Stomach (tissue), 9 donors: Measurements from ENCODE around the gene AIG1. TPM values are rescaled to one million over a fixed set of nuclear protein-coding genes. Genes with fewer than 3 reads are reported as not detected.
A peak's percentile ranks its signal among the peaks of the same experiment; 100 is the strongest.
"Not testable (repeated sequence)": the region's sequence is repeated elsewhere in the genome, so short reads cannot be mapped to it uniquely, and the experiment has no call there.

ENCODE experiments used
- DNase-seq, 2 donors: peaks; one replicate each; pipeline versions ENCODE4 v3.0.0 to v3.0.0-alpha.2; 2013 to 2019
- H3K27ac ChIP-seq, 5 donors: fragments of 200-600 bp in 4 of 5; sonication (generic) in 4 of 5; one replicate each; pipeline ENCODE4 v1.5.1; 2013 to 2019; ENCODE audit warnings: mild to moderate bottlenecking in 1 of 5, moderate library complexity in 1 of 5
- H3K27me3 ChIP-seq, 3 donors: fragments of 200-600 bp; sonication (generic); one replicate each; pipeline ENCODE4 v1.5.1; 2017 to 2019; ENCODE audit warnings: mixed run types in 1 of 3
- H3K36me3 ChIP-seq, 4 donors: fragments of 200-600 bp; sonication (generic); 1 replicate in 3 of 4; 2 replicates in 1 of 4; pipeline ENCODE4 v1.5.1; 2016 to 2019
- H3K4me1 ChIP-seq, 4 donors: fragments of 200-600 bp; sonication (generic); one replicate each; pipeline ENCODE4 v1.5.1; 2016 to 2019
- H3K4me3 ChIP-seq, 4 donors: fragments of 200-600 bp; sonication (generic) in 3 of 4; one replicate each; pipeline ENCODE4 v1.5.1; 2016 to 2019; ENCODE audit warnings: mild to moderate bottlenecking in 1 of 4
- H3K9me3 ChIP-seq, 4 donors: fragments of 200-600 bp; sonication (generic); one replicate each; pipeline ENCODE4 v1.5.1; 2016 to 2019
- EP300 ChIP-seq: sonication (generic); formaldehyde crosslinking; IDR thresholded peaks from one replicate; pipeline ENCODE4 v1.6.1; 2017; ENCODE audit warnings: antibody characterized with exemption
- POLR2A ChIP-seq, 4 donors: fragments of 450-650 bp; IDR thresholded peaks; one replicate each; pipeline ENCODE4 v1.6.1; 2016; ENCODE audit warnings: antibody characterized with exemption in 4 of 4, control low read depth in 2 of 4, mild to moderate bottlenecking in 1 of 4, moderate library complexity in 1 of 4
- POLR2AphosphoS5 ChIP-seq, 3 donors: sonication (generic); formaldehyde crosslinking; IDR thresholded peaks; one replicate each; pipeline ENCODE4 v1.6.1; 2016; ENCODE audit warnings: antibody characterized with exemption in 3 of 3
- WGBS, 5 donors: extraction: QIAGEN DNeasy Blood & Tissue Kit in 3 of 5; methylation state at CpG; one replicate each; pipeline versions ENCODE4 v1.1.5 to v1.1.7; 2013 to 2018; 5-methylcytosine and 5-hydroxymethylcytosine counted together
- intact Hi-C: fragments of 100-400 bp; cut with DNase I; formaldehyde crosslinking; loops from one replicate; pipeline ENCODE4 v1.15.1; 2023; ENCODE audit warnings: low total_unique reads
- polyA plus RNA-seq, 3 donors: library from polyadenylated mRNA; stranded (reverse); fragments of 200-250 nt; gene quantifications; one replicate each; pipeline ENCODE4 v1.2.3, GENCODE V29; 2013
- total RNA-seq, 5 donors: library from RNA; depleted of rRNA; stranded (reverse); fragments of >200 nt; gene quantifications; one replicate each; pipeline versions ENCODE4 v1.1.0 to v1.2.3, GENCODE V29; 2014 to 2016
- TF ChIP-seq, protein P1 (sequence below), 7 experiments: fragments of 450-650 bp in 4 of 7; fragments of 200-600 bp in 3 of 7; sonication (generic) in 3 of 7; IDR thresholded peaks; one replicate each; pipeline ENCODE4 v1.5.1; 2016 to 2019; ENCODE audit warnings: antibody characterized with exemption in 7 of 7, control low read depth in 2 of 7, mild to moderate bottlenecking in 1 of 7
- donor health status: healthy with polysubstance abuse.
- donor health status: Bipolar disorder and iron deficiency.
- donor health status: healthy.

Gene AIG1
- total and polyA plus RNA-seq, 8 donors: 10.8 to 220 (median 29.7) TPM; not detected in 1

DNA sequence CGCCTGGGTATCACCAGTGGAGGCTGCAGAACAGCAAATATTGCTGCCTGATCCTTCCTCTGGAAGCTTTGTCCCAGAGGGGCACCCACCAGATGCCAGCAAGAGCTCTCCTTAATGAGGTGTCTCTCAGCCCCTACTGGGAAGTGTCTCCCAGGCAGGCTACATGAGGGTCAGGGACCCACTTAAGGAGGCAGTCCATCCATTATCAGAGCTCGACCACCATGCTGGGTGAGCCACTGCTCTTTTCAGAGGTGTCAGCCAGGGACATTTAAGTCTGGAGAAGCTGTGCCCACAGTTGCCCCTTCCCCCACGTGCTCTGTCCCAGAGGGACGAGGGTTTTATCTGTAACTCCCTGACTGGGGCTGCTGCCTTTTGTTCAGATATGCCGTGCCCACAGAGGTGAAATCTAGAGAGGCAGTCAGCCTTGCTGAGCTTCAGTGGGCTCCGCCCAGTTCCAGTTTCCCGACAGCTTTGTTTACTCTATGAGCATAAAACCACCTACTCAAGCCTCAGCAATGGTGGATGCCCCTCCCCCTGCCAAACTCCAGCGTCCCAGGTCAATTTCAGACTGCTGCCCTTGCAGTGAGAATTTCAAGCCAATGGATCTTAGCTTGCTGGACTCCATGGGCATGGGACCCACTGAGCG lies 25.9 kb upstream of the AIG1 start:
- WGBS, 5 donors: 44 to 80% (median 55%) methylated on average over 9 of the region's 9 CpGs
- H3K27me3 ChIP-seq: no peaks in the 10 kb centered on the region
- H3K9me3 ChIP-seq: no peaks in the 10 kb centered on the region
- H3K36me3 ChIP-seq: no peaks in the 10 kb centered on the region
- no peak overlapping the region for H3K27ac ChIP-seq
- TF ChIP-seq, protein P1, sequence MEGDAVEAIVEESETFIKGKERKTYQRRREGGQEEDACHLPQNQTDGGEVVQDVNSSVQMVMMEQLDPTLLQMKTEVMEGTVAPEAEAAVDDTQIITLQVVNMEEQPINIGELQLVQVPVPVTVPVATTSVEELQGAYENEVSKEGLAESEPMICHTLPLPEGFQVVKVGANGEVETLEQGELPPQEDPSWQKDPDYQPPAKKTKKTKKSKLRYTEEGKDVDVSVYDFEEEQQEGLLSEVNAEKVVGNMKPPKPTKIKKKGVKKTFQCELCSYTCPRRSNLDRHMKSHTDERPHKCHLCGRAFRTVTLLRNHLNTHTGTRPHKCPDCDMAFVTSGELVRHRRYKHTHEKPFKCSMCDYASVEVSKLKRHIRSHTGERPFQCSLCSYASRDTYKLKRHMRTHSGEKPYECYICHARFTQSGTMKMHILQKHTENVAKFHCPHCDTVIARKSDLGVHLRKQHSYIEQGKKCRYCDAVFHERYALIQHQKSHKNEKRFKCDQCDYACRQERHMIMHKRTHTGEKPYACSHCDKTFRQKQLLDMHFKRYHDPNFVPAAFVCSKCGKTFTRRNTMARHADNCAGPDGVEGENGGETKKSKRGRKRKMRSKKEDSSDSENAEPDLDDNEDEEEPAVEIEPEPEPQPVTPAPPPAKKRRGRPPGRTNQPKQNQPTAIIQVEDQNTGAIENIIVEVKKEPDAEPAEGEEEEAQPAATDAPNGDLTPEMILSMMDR (IDR thresholded peaks at IDR 0.05): no peak
- TF ChIP-seq POLR2AphosphoS5 (IDR thresholded peaks at IDR 0.05) (no peak), POLR2A (IDR thresholded peaks at IDR 0.05) (no peak), EP300 (no peak)
- no peaks in the 10 kb centered on the region for H3K4me1 ChIP-seq
- peak in 1 of 2 donors; percentile 43 for DNase-seq
- intact Hi-C loops: no loop called here
- no peak overlapping the region for H3K4me3 ChIP-seq

DNA sequence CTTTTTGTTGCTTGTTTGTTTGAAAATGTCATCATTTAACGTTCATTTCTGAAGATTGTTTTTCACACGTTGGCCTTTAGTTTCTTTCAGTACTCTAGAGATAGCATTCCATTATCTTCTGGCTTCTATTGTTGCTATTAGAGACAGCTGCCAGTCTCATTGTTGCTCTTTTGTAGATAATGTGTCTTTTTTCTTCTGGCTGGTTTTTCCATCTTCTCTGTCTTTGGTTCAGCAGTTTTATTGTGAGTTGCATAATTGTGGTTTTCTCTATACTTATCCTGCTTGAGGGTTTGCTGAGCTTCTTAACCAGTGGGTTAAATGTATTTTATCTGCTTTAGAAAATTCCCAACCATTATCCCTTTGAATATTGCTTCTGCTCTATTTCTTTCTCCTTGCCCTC lies 23.2 kb upstream of the AIG1 start:
- no peak for DNase-seq
- intact Hi-C loops: no loop called here
- no peaks in the 10 kb centered on the region for H3K4me1 ChIP-seq
- H3K36me3 ChIP-seq: no peaks in the 10 kb centered on the region
- no peak for TF ChIP-seq EP300
- no peaks in the 10 kb centered on the region for H3K9me3 ChIP-seq
- H3K27me3 ChIP-seq: no peaks in the 10 kb centered on the region
- 24 to 38% (median 36%) methylated on average over 2 of the region's 2 CpGs for WGBS, 5 donors
- no peak overlapping the region for H3K4me3 ChIP-seq
- H3K27ac ChIP-seq: no peak overlapping the region

DNA sequence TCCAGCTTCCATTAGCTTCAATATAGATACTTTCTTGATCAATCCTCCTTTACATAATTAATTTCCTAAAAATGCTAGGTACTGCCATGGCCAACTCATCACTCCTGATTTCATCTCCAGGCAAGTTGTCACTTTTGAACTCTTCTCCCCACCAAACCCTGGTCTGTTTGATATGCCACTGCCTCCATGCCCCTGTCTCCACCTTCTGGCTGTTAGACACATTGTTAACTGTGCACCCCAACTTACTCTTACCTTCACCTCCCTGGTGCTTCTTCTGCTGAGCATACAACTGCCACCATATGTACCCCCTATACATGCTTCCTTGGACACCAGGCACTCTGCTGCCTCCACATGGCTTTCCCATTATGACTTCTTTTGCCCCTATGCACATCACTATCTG lies 21.9 kb upstream of the AIG1 start:
- Histone ChIP-seq H3K27ac (no peak overlapping the region), H3K36me3 (no peaks in the 10 kb centered on the region), H3K27me3 (no peaks in the 10 kb centered on the region), H3K4me3 (no peak overlapping the region), H3K9me3 (no peaks in the 10 kb centered on the region), H3K4me1 (no peaks in the 10 kb centered on the region)
- intact Hi-C loops: no loop called here
- no peak for TF ChIP-seq POLR2A (IDR thresholded peaks at IDR 0.05)
- no peak for TF ChIP-seq EP300
- no peak for TF ChIP-seq POLR2AphosphoS5 (IDR thresholded peaks at IDR 0.05)
- TF ChIP-seq, protein P1 (IDR thresholded peaks at IDR 0.05): no peak
- no peak for DNase-seq

DNA sequence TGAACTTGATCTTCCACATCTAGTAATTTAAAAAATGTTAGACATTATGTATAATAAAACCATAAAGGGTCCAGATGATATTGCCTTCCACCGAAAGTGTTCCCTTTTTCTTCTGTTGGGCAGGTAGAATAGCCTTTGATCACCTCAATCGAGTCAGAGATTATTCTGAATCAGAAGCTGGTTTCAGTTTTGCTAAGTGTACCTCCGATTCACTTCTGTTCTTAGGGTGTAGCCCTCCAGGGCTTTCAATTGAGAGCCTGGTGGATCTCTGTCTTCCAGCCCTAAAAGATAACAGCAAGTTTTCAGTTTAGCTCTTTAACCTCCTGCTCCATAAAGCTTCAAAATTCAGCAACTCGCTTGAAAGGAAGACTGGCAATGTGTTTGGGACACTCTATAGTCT lies 21.1 kb upstream of the AIG1 start:
- TF ChIP-seq EP300 (no peak), POLR2A (IDR thresholded peaks at IDR 0.05) (no peak), POLR2AphosphoS5 (IDR thresholded peaks at IDR 0.05) (no peak)
- TF ChIP-seq, protein P1 (IDR thresholded peaks at IDR 0.05): no peak
- Histone ChIP-seq H3K9me3 (no peaks in the 10 kb centered on the region), H3K36me3 (no peaks in the 10 kb centered on the region), H3K27me3 (no peaks in the 10 kb centered on the region), H3K4me3 (no peak overlapping the region), H3K27ac (no peak overlapping the region), H3K4me1 (no peaks in the 10 kb centered on the region)
- no peak for DNase-seq
- WGBS, 5 donors: 68 to 76% (median 73%) methylated on average over 4 of the region's 4 CpGs
- intact Hi-C loops: no loop called here

DNA sequence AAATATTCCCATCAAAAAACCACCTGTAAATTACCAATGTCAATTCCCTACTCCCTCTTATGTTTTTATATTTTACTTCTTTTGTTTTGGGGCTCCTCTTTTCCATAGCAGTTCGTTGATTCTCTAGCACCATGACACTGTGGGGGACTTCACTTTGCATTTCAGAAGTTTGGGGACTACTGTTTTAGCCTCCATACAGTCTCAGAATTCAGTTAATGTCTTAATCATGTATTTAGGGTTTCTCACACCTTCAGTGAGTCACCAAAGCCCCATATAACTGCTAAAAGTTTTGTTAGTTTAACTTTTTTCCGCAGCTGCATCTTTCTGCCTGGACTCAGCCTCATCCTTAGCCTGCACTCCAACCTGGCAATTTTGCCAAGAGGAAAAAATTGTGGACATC lies 20.7 kb upstream of the AIG1 start:
- WGBS, 5 donors: 78 to 89% (median 83%) methylated on average over 2 of the region's 2 CpGs
- intact Hi-C loops: no loop called here
- H3K27me3 ChIP-seq: no peaks in the 10 kb centered on the region
- H3K4me1 ChIP-seq: no peaks in the 10 kb centered on the region
- H3K9me3 ChIP-seq: no peaks in the 10 kb centered on the region
- no peak overlapping the region for H3K27ac ChIP-seq
- DNase-seq: no peak
- no peak overlapping the region for H3K4me3 ChIP-seq
- no peaks in the 10 kb centered on the region for H3K36me3 ChIP-seq
- TF ChIP-seq EP300 (no peak), POLR2A (IDR thresholded peaks at IDR 0.05) (no peak), POLR2AphosphoS5 (IDR thresholded peaks at IDR 0.05) (no peak)
- TF ChIP-seq, protein P1 (IDR thresholded peaks at IDR 0.05): no peak

DNA sequence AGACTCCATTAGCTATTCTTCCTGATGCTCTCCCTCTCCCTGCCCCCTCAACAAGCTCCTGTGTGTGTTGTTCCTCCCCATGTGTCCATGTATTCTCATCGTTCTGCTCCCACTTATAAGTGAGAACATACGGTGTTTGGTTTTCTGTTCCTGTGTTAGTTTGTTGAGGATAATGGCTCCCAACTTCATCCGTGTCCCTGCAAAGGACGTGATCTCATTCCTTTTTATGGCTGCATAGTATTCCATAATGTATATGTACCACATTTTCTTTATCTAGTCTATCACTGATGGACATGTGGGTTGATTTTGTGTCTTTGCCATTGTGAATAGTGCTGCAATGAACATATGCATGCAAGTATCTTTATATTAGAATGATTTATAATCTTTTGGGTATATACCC lies 16.3 kb upstream of the AIG1 start:
- H3K27ac ChIP-seq, H3K9me3 ChIP-seq, intact Hi-C loops, H3K4me3 ChIP-seq, H3K27me3 ChIP-seq, H3K4me1 ChIP-seq, DNase-seq, H3K36me3 ChIP-seq: not testable (repeated sequence)
- 91 to 96% (median 94%) methylated on average over 4 of the region's 4 CpGs for WGBS, 5 donors
